Gastrocnemius medialis (tissue), 4 donors: ENCODE results near the gene PKHD1.

Experiments used
- CTCF ChIP-seq, 5 experiments: fragments of 450-650 bp in 3 of 5; fragments of 200-600 bp in 2 of 5; sonication (generic) in 2 of 5; IDR thresholded peaks in 4 of 5; conservative IDR thresholded peaks in 1 of 5; 1 replicate in 4 of 5; 2 replicates in 1 of 5; pipeline ENCODE4 v1.5.1; 2016 to 2019; ENCODE audit warnings: antibody characterized with exemption in 5 of 5, mild to moderate bottlenecking in 3 of 5, moderate library complexity in 3 of 5
- POLR2A ChIP-seq, 2 donors: fragments of 450-650 bp; IDR thresholded peaks; one replicate each; pipeline ENCODE4 v1.6.1; 2017; ENCODE audit warnings: antibody characterized with exemption in 2 of 2, mild to moderate bottlenecking in 2 of 2, moderate library complexity in 2 of 2

- TF ChIP-seq CTCF (IDR thresholded peaks at IDR 0.05 in 4 of 5, conservative IDR thresholded peaks at IDR 0.05 in 1 of 5), result no peak
- no peak for TF ChIP-seq POLR2A (IDR thresholded peaks at IDR 0.05)
These were observed 469.7 kb downstream of the PKHD1 start for GRCh38 chr6:51617751-51618150.
